ENCODE data around the gene CACTIN.

GRCh38 chr19:3642296-3642695 lies 15.7 kb upstream of the CACTIN start:
- no peak for TF ChIP-seq CTCF (IDR thresholded peaks at IDR 0.05 in 2 of 3, conservative IDR thresholded peaks at IDR 0.05 in 1 of 3; ENCODE audit: borderline replicate concordance in 1 of 3, insufficient read depth in 1 of 3, low read depth in 2 of 3, low read length in 2 of 3)
- no peak for TF ChIP-seq RAD21 (IDR thresholded peaks at IDR 0.05; ENCODE audit: low read depth)
- no peak for TF ChIP-seq POLR2A (IDR thresholded peaks at IDR 0.05; ENCODE audit: borderline replicate concordance, extremely low read depth, insufficient read depth, insufficient read length)
- no peak for TF ChIP-seq CBX3 (IDR thresholded peaks at IDR 0.05; ENCODE audit: low read depth)
- no peak for TF ChIP-seq SIN3A (IDR thresholded peaks at IDR 0.05; ENCODE audit: low read depth)
- no peak for TF ChIP-seq CEBPB (IDR thresholded peaks at IDR 0.05; ENCODE audit: low read depth)
- TF ChIP-seq ZBTB33 (IDR thresholded peaks at IDR 0.05; ENCODE audit: extremely low read depth, insufficient replicate concordance, low read length): no peak
- TF ChIP-seq ATF3 (IDR thresholded peaks at IDR 0.05): no peak
